ENCODE results near the gene SLC22A2.

DNA sequence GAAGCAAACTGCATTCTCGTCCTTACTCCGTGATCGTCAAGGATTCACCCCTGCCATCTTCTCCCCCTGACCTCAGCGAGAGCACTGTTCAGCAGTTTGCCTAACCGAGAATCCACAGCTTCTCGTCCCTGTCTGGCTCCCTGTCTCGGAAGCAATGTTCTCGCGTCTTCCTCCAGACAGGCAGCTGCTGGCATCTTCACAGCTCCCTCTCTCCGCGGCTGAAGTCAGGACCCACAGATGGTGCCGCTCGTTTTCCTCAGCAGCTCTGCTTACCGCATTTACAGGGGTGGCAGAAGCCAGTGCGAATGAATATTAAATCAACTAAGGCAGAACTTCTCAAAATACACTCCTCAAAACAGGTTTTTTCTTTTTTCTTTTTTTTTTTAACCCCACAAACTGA is 18.9 kb upstream of the SLC22A2 start:
- TF ChIP-seq, protein P1, sequence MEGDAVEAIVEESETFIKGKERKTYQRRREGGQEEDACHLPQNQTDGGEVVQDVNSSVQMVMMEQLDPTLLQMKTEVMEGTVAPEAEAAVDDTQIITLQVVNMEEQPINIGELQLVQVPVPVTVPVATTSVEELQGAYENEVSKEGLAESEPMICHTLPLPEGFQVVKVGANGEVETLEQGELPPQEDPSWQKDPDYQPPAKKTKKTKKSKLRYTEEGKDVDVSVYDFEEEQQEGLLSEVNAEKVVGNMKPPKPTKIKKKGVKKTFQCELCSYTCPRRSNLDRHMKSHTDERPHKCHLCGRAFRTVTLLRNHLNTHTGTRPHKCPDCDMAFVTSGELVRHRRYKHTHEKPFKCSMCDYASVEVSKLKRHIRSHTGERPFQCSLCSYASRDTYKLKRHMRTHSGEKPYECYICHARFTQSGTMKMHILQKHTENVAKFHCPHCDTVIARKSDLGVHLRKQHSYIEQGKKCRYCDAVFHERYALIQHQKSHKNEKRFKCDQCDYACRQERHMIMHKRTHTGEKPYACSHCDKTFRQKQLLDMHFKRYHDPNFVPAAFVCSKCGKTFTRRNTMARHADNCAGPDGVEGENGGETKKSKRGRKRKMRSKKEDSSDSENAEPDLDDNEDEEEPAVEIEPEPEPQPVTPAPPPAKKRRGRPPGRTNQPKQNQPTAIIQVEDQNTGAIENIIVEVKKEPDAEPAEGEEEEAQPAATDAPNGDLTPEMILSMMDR (IDR thresholded peaks at IDR 0.05; ENCODE audit: extremely low read depth in 1 of 2, insufficient read depth in 1 of 2, low read depth in 1 of 2, low read length in 2 of 2): no peak
- no peak for TF ChIP-seq POLR2A (IDR thresholded peaks at IDR 0.05; ENCODE audit: low read depth, low read length)

All from endothelial cell of umbilical vein (primary cell).